Gastroesophageal sphincter (tissue), 4 donors: ENCODE results near the gene BANK1. TPM values are rescaled to one million over a fixed set of nuclear protein-coding genes. Genes with fewer than 3 reads are reported as not detected.

ENCODE experiments used
- ATAC-seq: fragments of 150-250 bp; one replicate; pipeline ENCODE4 v1.9.1; 2016; ENCODE audit warnings: mild to moderate bottlenecking, moderate library complexity
- H3K27ac ChIP-seq, 4 donors: fragments of 200-600 bp; sonication (generic) in 3 of 4; 1 replicate in 3 of 4; 2 replicates in 1 of 4; pipeline ENCODE4 v1.5.1; 2016 to 2019
- H3K27me3 ChIP-seq: fragments of 200-600 bp; sonication (generic); one replicate; pipeline ENCODE4 v1.5.1; 2019
- H3K36me3 ChIP-seq, 2 donors: fragments of 200-600 bp; sonication (generic); one replicate each; pipeline ENCODE4 v1.5.1; 2019; ENCODE audit warnings: control low read depth in 1 of 2
- H3K4me1 ChIP-seq, 3 donors: fragments of 200-600 bp; sonication (generic); 1 replicate in 2 of 3; 2 replicates in 1 of 3; pipeline ENCODE4 v1.5.1; 2016 to 2019; ENCODE audit warnings: control low read depth in 2 of 3
- H3K4me3 ChIP-seq, 2 donors: fragments of 200-600 bp; sonication (generic); one replicate each; pipeline ENCODE4 v1.5.1; 2019; ENCODE audit warnings: mild to moderate bottlenecking in 1 of 2, moderate library complexity in 1 of 2
- H3K9me3 ChIP-seq, 3 donors: fragments of 200-600 bp; sonication (generic); one replicate each; pipeline ENCODE4 v1.5.1; 2017 to 2019; ENCODE audit warnings: control low read depth in 2 of 3
- CTCF ChIP-seq, 4 experiments: fragments of 200-600 bp in 2 of 4; fragments of 450-650 bp in 2 of 4; sonication (generic) in 1 of 4; IDR thresholded peaks; one replicate each; pipeline ENCODE4 v1.5.1; 2017 to 2019; ENCODE audit warnings: antibody characterized with exemption in 4 of 4, mild to moderate bottlenecking in 2 of 4, moderate library complexity in 2 of 4
- EP300 ChIP-seq: sonication (generic); formaldehyde crosslinking; IDR thresholded peaks from one replicate; pipeline ENCODE4 v1.6.1; 2017; ENCODE audit warnings: antibody characterized with exemption, mild to moderate bottlenecking
- POLR2A ChIP-seq, 2 donors: fragments of 450-650 bp; IDR thresholded peaks; one replicate each; pipeline ENCODE4 v1.6.1; 2017; ENCODE audit warnings: antibody characterized with exemption in 2 of 2, mild to moderate bottlenecking in 2 of 2, moderate library complexity in 1 of 2
- POLR2AphosphoS5 ChIP-seq: sonication (generic); formaldehyde crosslinking; IDR thresholded peaks from one replicate; pipeline ENCODE4 v1.6.1; 2017; ENCODE audit warnings: antibody characterized with exemption
- WGBS, 2 donors: methylation state at CpG; one replicate each; pipeline ENCODE4 v1.1.5; 2018; ENCODE audit warnings: low coverage in 1 of 2; 5-methylcytosine and 5-hydroxymethylcytosine counted together
- total RNA-seq, 4 donors: library from RNA; depleted of rRNA; stranded (reverse); fragments of >200 nt; gene quantifications; one replicate each; pipeline ENCODE4 v1.1.0, GENCODE V29; 2016

Gene BANK1
- total RNA-seq, 4 donors from 2014 or later, result 0.62 to 4.6 (median 0.81) TPM

- TF ChIP-seq EP300, result no peak
- no peak for TF ChIP-seq POLR2AphosphoS5
- Histone ChIP-seq H3K4me1 (no peaks in the 10 kb centered on the region), H3K4me3 (no peak overlapping the region), H3K27me3 (no peaks in the 10 kb centered on the region), H3K36me3 (no peaks in the 10 kb centered on the region), H3K9me3 (no peaks in the 10 kb centered on the region), H3K27ac (no peak overlapping the region)
- no peak for ATAC-seq
- 94 to 100% methylated on average over 1 of the region's 1 CpG for WGBS, 2 donors
These were observed 64.7 kb downstream of the BANK1 start for GRCh38 chr4:101855239-101855638.

- H3K27ac ChIP-seq, result no peak overlapping the region
- no peaks in the 10 kb centered on the region for H3K36me3 ChIP-seq
- no peak overlapping the region for H3K4me3 ChIP-seq
- no peaks in the 10 kb centered on the region for H3K4me1 ChIP-seq
- no peak for TF ChIP-seq CTCF (IDR thresholded peaks at IDR 0.05)
- no peak for TF ChIP-seq POLR2AphosphoS5
- TF ChIP-seq POLR2A (IDR thresholded peaks at IDR 0.05), result no peak
- no peak for TF ChIP-seq EP300
- no peak for ATAC-seq
- H3K27me3 ChIP-seq, result no peaks in the 10 kb centered on the region
- WGBS, 2 donors, result 73 to 88% methylated on average over 1 to 2 of the region's 2 CpGs
- H3K9me3 ChIP-seq, result no peaks in the 10 kb centered on the region
These were observed 65.6 kb downstream of the BANK1 start for GRCh38 chr4:101856149-101856548.

GRCh38 chr4:101857176-101857575 lies 66.6 kb downstream of the BANK1 start:
- Histone ChIP-seq H3K36me3 (no peaks in the 10 kb centered on the region), H3K4me3 (no peak overlapping the region), H3K27ac (no peak overlapping the region), H3K9me3 (no peaks in the 10 kb centered on the region), H3K4me1 (no peaks in the 10 kb centered on the region), H3K27me3 (no peaks in the 10 kb centered on the region)
- WGBS, 2 donors, result 90 to 92% methylated on average over 2 of the region's 2 CpGs
- TF ChIP-seq POLR2AphosphoS5, result no peak
- TF ChIP-seq EP300, result no peak
- TF ChIP-seq POLR2A (IDR thresholded peaks at IDR 0.05), result no peak
- no peak for TF ChIP-seq CTCF (IDR thresholded peaks at IDR 0.05)
- no peak for ATAC-seq

- ATAC-seq, result no peak
- no peak for TF ChIP-seq POLR2AphosphoS5
- TF ChIP-seq POLR2A (IDR thresholded peaks at IDR 0.05), result no peak
- no peak for TF ChIP-seq EP300
- no peak for TF ChIP-seq CTCF (IDR thresholded peaks at IDR 0.05)
- no peaks in the 10 kb centered on the region for H3K27me3 ChIP-seq
- 72 to 83% methylated on average over 4 of the region's 4 CpGs for WGBS, 2 donors
- no peak overlapping the region for H3K4me3 ChIP-seq
- H3K4me1 ChIP-seq, result no peaks in the 10 kb centered on the region
- H3K36me3 ChIP-seq, result no peaks in the 10 kb centered on the region
- no peak overlapping the region for H3K27ac ChIP-seq
- H3K9me3 ChIP-seq, result no peaks in the 10 kb centered on the region
These were observed 68.1 kb downstream of the BANK1 start for GRCh38 chr4:101858641-101859040.

- 70 to 79% methylated on average over 2 of the region's 2 CpGs for WGBS, 2 donors
- no peak for TF ChIP-seq CTCF (IDR thresholded peaks at IDR 0.05)
- no peak for TF ChIP-seq POLR2AphosphoS5
- no peak for TF ChIP-seq POLR2A (IDR thresholded peaks at IDR 0.05)
- Histone ChIP-seq H3K27ac (no peak overlapping the region), H3K4me1 (no peaks in the 10 kb centered on the region), H3K36me3 (no peaks in the 10 kb centered on the region), H3K4me3 (no peak overlapping the region), H3K27me3 (no peaks in the 10 kb centered on the region), H3K9me3 (no peaks in the 10 kb centered on the region)
- no peak for ATAC-seq
These were observed 72.1 kb downstream of the BANK1 start for GRCh38 chr4:101862595-101862994.
